K562 (cell line): ENCODE data around the gene KIF9. TPM values are rescaled to one million over a fixed set of nuclear protein-coding genes. Genes with fewer than 3 reads are reported as not detected.

Experiments used
- ATAC-seq: fragments of 200-7000 bp; cut with Tn5 transposase; 3 replicates; pipeline ENCODE4 v1.9.1; 2020; ENCODE audit warnings: moderate library complexity
- BruUV-seq: library from RNA; stranded (reverse); fragments of 400-500 nt; replicated peaks from 2 replicates; lab custom pipeline; 2021; lab: Mats Ljungman, UMichigan
- CTCF ChIA-PET: fragments of 300-600 bp; formaldehyde crosslinking; extraction: SDS; loops from one replicate; lab custom pipeline; 2021; ENCODE audit warnings: low intra/inter-chr PET ratio; lab: Yijun Ruan, JAX
- POLR2A ChIA-PET: fragments of 300-600, 350-650 bp; sonication (Branson Sonifier 250); formaldehyde crosslinking; extraction: SDS; loops from one replicate; lab custom pipeline; 2021; ENCODE audit warnings: antibody characterized with exemption, inconsistent platforms; lab: Yijun Ruan, JAX
- DNase-seq, 4 experiments: peaks; one replicate each; pipeline versions ENCODE4 v3.0.0 to v3.0.0-alpha.2; 2011 to 2018; ENCODE audit warnings: low spot score in 3 of 4, mixed read lengths in 3 of 4; ENCODE audit errors: extremely low read depth in 1 of 4
- FAIRE-seq: peaks from 2 replicates; lab custom pipeline; 2011; peaks lifted over from hg19 to GRCh38; lab: Jason Lieb, UNC
- H2AFZ ChIP-seq: 2 replicates; pipeline ENCODE4 v1.6.0; 2011; ENCODE audit warnings: low read depth, low read length, control low read depth, inconsistent platforms
- H3K27ac ChIP-seq: fragments of 200-600 bp; 3 replicates; pipeline ENCODE4 v1.8.0; 2011; ENCODE audit warnings: low read depth, mild to moderate bottlenecking, control low read depth, inconsistent platforms, low read length, moderate library complexity, mixed read lengths; ENCODE audit errors: extremely low read depth
- H3K27me3 ChIP-seq, 2 experiments: fragments of 300-600 bp in 1 of 2; 2 replicates in 1 of 2; 3 replicates in 1 of 2; pipeline versions ENCODE4 v1.6.0 to v1.8.0; 2011; ENCODE audit warnings: inconsistent platforms in 2 of 2, low read length in 2 of 2, mild to moderate bottlenecking in 1 of 2, mixed read lengths in 1 of 2, moderate library complexity in 1 of 2; ENCODE audit not compliant: control insufficient read depth in 2 of 2, insufficient read depth in 2 of 2
- H3K36me3 ChIP-seq: fragments of 300-600 bp; 3 replicates; pipeline ENCODE4 v1.8.0; 2011; ENCODE audit warnings: mild to moderate bottlenecking, low read length, inconsistent platforms; ENCODE audit not compliant: control insufficient read depth, insufficient read depth
- H3K4me1 ChIP-seq, 2 experiments: fragments of 200-600 bp in 1 of 2; replicated peaks in 1 of 2; 2 replicates in 1 of 2; 3 replicates in 1 of 2; pipeline versions ENCODE4 v1.5.1 to v1.8.0; 2011; ENCODE audit warnings: inconsistent platforms in 2 of 2, low read length in 2 of 2, mild to moderate bottlenecking in 1 of 2, mixed read lengths in 1 of 2, moderate library complexity in 1 of 2; ENCODE audit not compliant: control insufficient read depth in 2 of 2, insufficient read depth in 2 of 2
- H3K4me2 ChIP-seq: 2 replicates; pipeline ENCODE4 v1.6.1; 2011; ENCODE audit warnings: low read length, control low read depth, inconsistent platforms, mixed read lengths; ENCODE audit not compliant: insufficient read depth
- H3K4me3 ChIP-seq: fragments of 200-600 bp; sonication (generic), shearing (Covaris generic); 2 replicates; pipeline ENCODE4 v1.5.1; 2016; ENCODE audit warnings: control low read depth, inconsistent platforms
- H3K79me2 ChIP-seq: fragments of 200-600 bp; 3 replicates; pipeline ENCODE4 v1.8.0; 2011; ENCODE audit warnings: low read length, inconsistent platforms; ENCODE audit not compliant: control insufficient read depth, insufficient read depth
- H3K9ac ChIP-seq, 2 experiments: 2 replicates each; pipeline versions ENCODE4 v1.6.0 to v1.6.1; 2011; ENCODE audit warnings: low read depth in 2 of 2, low read length in 2 of 2, control low read depth in 1 of 2, inconsistent platforms in 1 of 2, mild to moderate bottlenecking in 1 of 2, mixed read lengths in 1 of 2; ENCODE audit not compliant: insufficient read depth in 1 of 2
- H3K9me1 ChIP-seq: one replicate; pipeline ENCODE4 v1.6.0; 2011; ENCODE audit warnings: inconsistent platforms, mild to moderate bottlenecking, low read length, moderate library complexity; ENCODE audit not compliant: control insufficient read depth, insufficient read depth
- H3K9me3 ChIP-seq: replicated peaks from 2 replicates; pipeline ENCODE4 v1.5.1; 2011; ENCODE audit warnings: low read depth, low read length, inconsistent platforms; ENCODE audit not compliant: control insufficient read depth, insufficient read depth
- H4K20me1 ChIP-seq: replicated peaks from 2 replicates; pipeline ENCODE4 v1.6.1; 2011; ENCODE audit warnings: low read length, inconsistent platforms, mixed read lengths; ENCODE audit not compliant: control insufficient read depth, insufficient read depth
- FOXK1 ChIP-seq: sonication (generic); formaldehyde crosslinking; IDR thresholded peaks from 2 replicates; pipeline ENCODE4 v1.8.0; 2022; ENCODE audit warnings: missing genetic modification reagents, mild to moderate bottlenecking, borderline replicate concordance
- MYC ChIP-seq, 2 experiments: fragments of 250-450 bp in 1 of 2; sonication (Bioruptor Pico) in 1 of 2; IDR thresholded peaks; 2 replicates each; pipeline versions ENCODE4 v1.5.1 to v1.6.1; 2012 to 2021; ENCODE audit warnings: low read depth in 2 of 2, borderline replicate concordance in 1 of 2, improper control_type of control experiment in 1 of 2, low read length in 1 of 2, mild to moderate bottlenecking in 1 of 2, moderate library complexity in 1 of 2
- PHF20 ChIP-seq: fragments of 450-650 bp; IDR thresholded peaks from 2 replicates; pipeline ENCODE4 v1.6.1; 2018; ENCODE audit not compliant: partially characterized antibody
- PHF8 ChIP-seq: fragments of 200-600 bp; sonication (generic); IDR thresholded peaks from 2 replicates; pipeline ENCODE4 v1.6.1; 2012; ENCODE audit warnings: mixed run types, mild to moderate bottlenecking, inconsistent platforms, low read length, moderate library complexity, borderline replicate concordance
- SOX6 ChIP-seq: fragments of 450-650 bp; IDR thresholded peaks from 2 replicates; pipeline ENCODE4 v1.6.1; 2014; ENCODE audit warnings: mild to moderate bottlenecking
- ZHX1 ChIP-seq: fragments of 150-350 bp; conservative IDR thresholded peaks from 2 replicates; pipeline ENCODE4 v1.6.1; 2014; ENCODE audit warnings: low read length
- ZNF449 ChIP-seq: fragments of 250-450 bp; sonication (Bioruptor Pico); IDR thresholded peaks from 2 replicates; pipeline ENCODE4 v1.8.0; 2022; ENCODE audit warnings: moderate library complexity, mild to moderate bottlenecking, inconsistent platforms
- ZNF76 ChIP-seq: fragments of 250-450 bp; sonication (Bioruptor Pico); IDR thresholded peaks from 2 replicates; pipeline ENCODE4 v1.4.0; 2020; ENCODE audit warnings: mild to moderate bottlenecking, moderate library complexity, borderline replicate concordance
- in situ Hi-C: fragments of 300-500 bp; cut with MboI; formaldehyde crosslinking; loops from 4 replicates; pipeline ENCODE4 v1.15.0; 2018; ENCODE audit warnings: inconsistent platforms, mixed read lengths
- intact Hi-C: fragments of 100-400 bp; cut with micrococcal nuclease; formaldehyde crosslinking; loops from 2 replicates; pipeline ENCODE4 v1.14.2; 2022
- polyA plus RNA-seq, 8 experiments: library from polyadenylated mRNA; depleted of rRNA in 4 of 8; stranded (reverse) in 5 of 8; unstranded in 3 of 8; fragments of >200 nt; fragmentation: Nextera tagmentation in 2 of 8; fragmentation: Illumina TruSeq in 1 of 8; extraction: Ambion mirVana in 2 of 8; extraction: Trizol in 1 of 8; gene quantifications; 2 replicates each; pipeline versions ENCODE4 v1.2.1 to v1.2.3, GENCODE V29; 2011 to 2014; ENCODE audit warnings: inconsistent platforms in 1 of 8, missing spikeins in 1 of 8
- total RNA-seq, 7 experiments: library from RNA; depleted of rRNA in 6 of 7; stranded (reverse); fragments of >200 nt in 6 of 7; fragmentation: Illumina TruSeq in 2 of 7; extraction: Trizol in 2 of 7; gene quantifications; 2 replicates each; pipeline versions ENCODE4 v1.2.1 to v1.2.3, GENCODE V29; 2011 to 2021; ENCODE audit warnings: low replicate concordance in 1 of 7

The KIF9 gene
- total and polyA plus RNA-seq, 9 of the 15 experiments (the other 6 are each of a cell fraction or from before 2014, with no cell fraction given) = 16.9 to 56.9 (median 25.0) TPM

GRCh38 chr3:47301456-47301855 lies 18.9 kb upstream of the KIF9 start:
- Histone ChIP-seq H3K4me3 (no peak overlapping the region), H3K27me3 (no peaks in the 10 kb centered on the region), H3K9me3 (no peaks in the 10 kb centered on the region), H4K20me1 (no peaks in the 10 kb centered on the region), H3K36me3 (peaks cover 53% of the 10 kb centered on the region), H3K79me2 (peaks cover 78% of the 10 kb centered on the region), H3K9ac (no peak overlapping the region), H3K4me2 (no peak overlapping the region), H3K27ac (no peak overlapping the region), H3K4me1 (peaks cover 11 to 36% of the 10 kb centered on the region in 2 experiments; a peak in 4 of 5 replicates), H3K9me1 (no peaks in the 10 kb centered on the region), H2AFZ (no peak overlapping the region)
- no peak for FAIRE-seq
- BruUV-seq = no TSS peak
- ChIA-PET CTCF (no interaction called here), POLR2A (interaction anchor here (0.9 to 4.4 kb wide), 3 partner anchors 9 to 12 kb away, joined by 3 to 42 read pairs (median 31); no protein-coding TSS in a partner anchor)
- in situ Hi-C loops (no loop called here), intact Hi-C loops (no loop called here)
- ATAC-seq = no peak
- no peak for DNase-seq
- TF ChIP-seq SOX6 (peak; percentile 32; the same call in 1 of the 2 replicates), PHF8 (no peak), MYC (IDR thresholded peaks at IDR 0.05; ENCODE audit: low read depth, low read length) (no peak), MYC (CRISPR knock-in tag; IDR thresholded peaks at IDR 0.05; ENCODE audit: borderline replicate concordance, low read depth) (no peak), FOXK1 (CRISPR knock-in tag) (no peak), PHF20 (no peak), ZHX1 (no peak), ZNF449 (no peak), ZNF76 (CRISPR knock-in tag) (no peak)
